A549 treated with Hydrocortisone at 1 μM for 4 hours (cell line): ENCODE results near the gene CSRP1. TPM values are rescaled to one million over a fixed set of nuclear protein-coding genes. Genes with fewer than 3 reads are reported as not detected.

Experiments
- total RNA-seq: library from RNA; stranded (reverse); fragments of 200-300 nt; extraction: Qiagen RNA extraction; gene quantifications from 5 replicates; pipeline ENCODE4 v1.2.3, GENCODE V29; 2022

Gene CSRP1
- total RNA-seq, result 368 to 625 TPM (median 383 TPM) in 5 replicates

GRCh38 chr1:201506557-201507359 is at the start of gene CSRP1:
CSRP1 (minus strand) TSS chr1:201507123; CDS start chr1:201496303, 10,820 bp downstream.

GRCh38 chr1:201538612-201539551 is 32.0 kb upstream of the CSRP1 start, which contains the start of gene NAV1:
NAV1 (plus strand) TSS chr1:201539127; CDS start chr1:201622885, 83,758 bp downstream.

GRCh38 chr1:201468844-201469644 is 37.9 kb downstream of the CSRP1 start, which contains the start of gene PHLDA3:
PHLDA3 (minus strand) TSS chr1:201469188; CDS start chr1:201468786, 402 bp downstream.

Other genes with a start within 250 kb of the CSRP1 start
- 0.02 to 0.08 TPM (median 0.03 TPM) in 4 of 5 replicates, not detected in the other for gene PKP1, start 223.6 kb downstream of the CSRP1 start, total RNA-seq
- gene TNNT2, start 129.4 kb downstream of the CSRP1 start, total RNA-seq, result 0.24 to 0.38 TPM (median 0.36 TPM) in 3 of 5 replicates, not detected in the others
- gene LAD1, start 107.8 kb downstream of the CSRP1 start, total RNA-seq, result 0.47 to 1.4 TPM (median 0.62 TPM) in 5 replicates
- not detected in 5 replicates for gene TNNI1, start 85.4 kb downstream of the CSRP1 start, total RNA-seq
- 93.9 to 166 TPM (median 142 TPM) in 5 replicates for gene PHLDA3, start 37.9 kb downstream of the CSRP1 start, total RNA-seq
- 3.8 to 8.4 TPM (median 7.1 TPM) in 5 replicates for gene NAV1, start 32.0 kb upstream of the CSRP1 start, total RNA-seq